ENCODE results near the gene NINJ2.
"Not testable (repeated sequence)": the region's sequence is repeated elsewhere in the genome, so short reads cannot be mapped to it uniquely, and the experiment has no call there.

NINJ2 gene

GRCh38 chr12:663293-663871 lies at the start of gene NINJ2:
Gene NINJ2, minus strand, starts transcription at chr12:663445. Its CDS starts 85 bp downstream, at chr12:663360.
- no peak for DNase-seq

GRCh38 chr12:712172-712863 lies 49.1 kb upstream of the NINJ2 start:
- no peak for DNase-seq

- DNase-seq = no peak
Measured at GRCh38 chr12:709455-710020, 46.3 kb upstream of the NINJ2 start.

GRCh38 chr12:708084-708483 lies 44.8 kb upstream of the NINJ2 start:
- DNase-seq = not testable (repeated sequence)

GRCh38 chr12:704516-705242 lies 41.4 kb upstream of the NINJ2 start:
- peak; percentile 48 for DNase-seq

GRCh38 chr12:701896-702539 lies 38.8 kb upstream of the NINJ2 start:
- no peak for DNase-seq

GRCh38 chr12:700016-700415 lies 36.8 kb upstream of the NINJ2 start:
- DNase-seq = no peak

GRCh38 chr12:698222-698621 lies 35.0 kb upstream of the NINJ2 start:
- not testable (repeated sequence) for DNase-seq

- no peak for DNase-seq
Measured at GRCh38 chr12:697481-697880, 34.2 kb upstream of the NINJ2 start.

- DNase-seq = no peak
Measured at GRCh38 chr12:694734-695503, 31.7 kb upstream of the NINJ2 start.

GRCh38 chr12:693934-694533 lies 30.8 kb upstream of the NINJ2 start:
- no peak for DNase-seq

- DNase-seq = no peak
Measured at GRCh38 chr12:692274-692673, 29.0 kb upstream of the NINJ2 start.

- DNase-seq = no peak
Measured at GRCh38 chr12:690466-690865, 27.2 kb upstream of the NINJ2 start.

GRCh38 chr12:685388-685787 lies 22.1 kb upstream of the NINJ2 start:
- DNase-seq = peak; percentile 90

- DNase-seq = no peak
Measured at GRCh38 chr12:684416-684815, 21.2 kb upstream of the NINJ2 start.

- no peak for DNase-seq
Measured at GRCh38 chr12:681568-682256, 18.5 kb upstream of the NINJ2 start.

GRCh38 chr12:678747-679712 lies 15.8 kb upstream of the NINJ2 start:
- no peak for DNase-seq

GRCh38 chr12:675562-675961 lies 12.3 kb upstream of the NINJ2 start:
- no peak for DNase-seq

- DNase-seq = peak; percentile 97
Measured at GRCh38 chr12:674272-674781, 11.1 kb upstream of the NINJ2 start.

- DNase-seq = no peak
Measured at GRCh38 chr12:673849-674248, 10.6 kb upstream of the NINJ2 start.

Measured in activated CD4-positive, alpha-beta T cell treated with anti-CD3 and anti-CD28 coated beads, Interleukin-2, amount 50 U/mL, for 16 hours (primary cell).